H1 (cell line): ENCODE measurements around the gene RPIA.

ENCODE experiments used
- CEBPB ChIP-seq: IDR thresholded peaks from 2 replicates; pipeline ENCODE4 v1.6.1; 2012; ENCODE audit warnings: low read depth, low read length
- EP300 ChIP-seq, 2 experiments: IDR thresholded peaks; 1 replicate in 1 of 2; 2 replicates in 1 of 2; pipeline ENCODE4 v1.6.1; 2011 to 2012; ENCODE audit warnings: low read depth in 2 of 2, low read length in 2 of 2, mild to moderate bottlenecking in 2 of 2, borderline replicate concordance in 1 of 2, inconsistent platforms in 1 of 2, moderate library complexity in 1 of 2

- TF ChIP-seq CEBPB: peak; percentile 55; the same call in 1 of the 2 replicates
- TF ChIP-seq EP300 (IDR thresholded peaks at IDR 0.05; ENCODE audit: borderline replicate concordance in 1 of 2, low read depth in 2 of 2, low read length in 2 of 2): no peak
These were observed 36.8 kb upstream of the RPIA start for GRCh38 chr2:88654714-88655113.
